Endodermal cell (in vitro differentiated cells): Measurements from ENCODE around the gene ADGRD1. TPM values are rescaled to one million over a fixed set of nuclear protein-coding genes. Genes with fewer than 3 reads are reported as not detected.
A peak's percentile ranks its signal among the peaks of the same experiment; 100 is the strongest.

ENCODE experiments used
- DNase-seq: peaks from one replicate; pipeline ENCODE4 v3.0.0-alpha.2; 2017
- H3K27ac ChIP-seq: 2 replicates; pipeline ENCODE4 v1.5.1; 2013; ENCODE audit warnings: mild to moderate bottlenecking, low read depth, low read length, moderate library complexity
- H3K27me3 ChIP-seq: 2 replicates; pipeline ENCODE4 v1.6.1; 2013; ENCODE audit warnings: mild to moderate bottlenecking, low read length, moderate library complexity; ENCODE audit not compliant: insufficient read depth, control insufficient read depth, poor library complexity, severe bottlenecking
- H3K36me3 ChIP-seq: 2 replicates; pipeline ENCODE4 v1.7.0; 2013; ENCODE audit warnings: mild to moderate bottlenecking, low read length, moderate library complexity; ENCODE audit not compliant: control insufficient read depth, insufficient read depth
- H3K4me1 ChIP-seq: one replicate; pipeline ENCODE4 v1.7.0; 2013; ENCODE audit warnings: low read length; ENCODE audit not compliant: control insufficient read depth, insufficient read depth
- H3K4me3 ChIP-seq: 2 replicates; pipeline ENCODE4 v1.5.1; 2013; ENCODE audit warnings: mild to moderate bottlenecking, low read length, moderate library complexity
- H3K9ac ChIP-seq: 2 replicates; pipeline ENCODE4 v1.6.1; 2013; ENCODE audit warnings: mild to moderate bottlenecking, low read length, moderate library complexity; ENCODE audit not compliant: poor library complexity, severe bottlenecking; ENCODE audit errors: extremely low read depth
- H3K9me3 ChIP-seq: 2 replicates; pipeline ENCODE4 v1.6.1; 2013; ENCODE audit warnings: mild to moderate bottlenecking, low read length, moderate library complexity; ENCODE audit not compliant: control insufficient read depth
- H3K27ac Mint-ChIP-seq: 2 replicates; pipeline ENCODE4 v1.8.0; 2020; ENCODE audit warnings: mixed read lengths
- H3K27me3 Mint-ChIP-seq: 2 replicates; pipeline ENCODE4 v1.8.0; 2021; ENCODE audit warnings: mild to moderate bottlenecking, mixed read lengths; ENCODE audit not compliant: insufficient read depth
- H3K36me3 Mint-ChIP-seq: 2 replicates; pipeline ENCODE4 v1.8.0; 2020; ENCODE audit warnings: low read depth, mixed read lengths
- H3K4me1 Mint-ChIP-seq: 2 replicates; pipeline ENCODE4 v1.8.0; 2020; ENCODE audit warnings: mixed read lengths
- H3K4me3 Mint-ChIP-seq: 2 replicates; pipeline ENCODE4 v1.8.0; 2020; ENCODE audit warnings: mild to moderate bottlenecking, moderate library complexity, mixed read lengths
- H3K9me3 Mint-ChIP-seq: 2 replicates; pipeline ENCODE4 v1.8.0; 2020; ENCODE audit warnings: mild to moderate bottlenecking, mixed read lengths
- WGBS, 2 experiments: methylation state at CpG; one replicate each; pipeline versions ENCODE4 v1.1.5 to v1.1.7; 2013; ENCODE audit warnings: missing lambda C conversion rate in 2 of 2, mixed read lengths in 1 of 2; ENCODE audit not compliant: insufficient coverage in 1 of 2, insufficient read length in 1 of 2; 5-methylcytosine and 5-hydroxymethylcytosine counted together
- total RNA-seq, 2 donors: library from RNA; stranded (reverse); fragmentation: NEBNext Ultra II Directional in 1 of 2; extraction: Animal tissue kit (Norgen Biotek cat#: 25700) in 1 of 2; gene quantifications; 2 replicates in 1 of 2; 3 replicates in 1 of 2; pipeline ENCODE4 v1.2.1, GENCODE V29; 2021
- TF ChIP-seq, protein P1 (sequence below): fragments of 200-600 bp; sonication (generic); conservative IDR thresholded peaks from 2 replicates; pipeline ENCODE4 v1.5.0; 2021; ENCODE audit warnings: antibody characterized with exemption, mild to moderate bottlenecking

ADGRD1 gene
- total RNA-seq, 2 donors from 2014 or later: 1.3 to 2.9 TPM

DNA sequence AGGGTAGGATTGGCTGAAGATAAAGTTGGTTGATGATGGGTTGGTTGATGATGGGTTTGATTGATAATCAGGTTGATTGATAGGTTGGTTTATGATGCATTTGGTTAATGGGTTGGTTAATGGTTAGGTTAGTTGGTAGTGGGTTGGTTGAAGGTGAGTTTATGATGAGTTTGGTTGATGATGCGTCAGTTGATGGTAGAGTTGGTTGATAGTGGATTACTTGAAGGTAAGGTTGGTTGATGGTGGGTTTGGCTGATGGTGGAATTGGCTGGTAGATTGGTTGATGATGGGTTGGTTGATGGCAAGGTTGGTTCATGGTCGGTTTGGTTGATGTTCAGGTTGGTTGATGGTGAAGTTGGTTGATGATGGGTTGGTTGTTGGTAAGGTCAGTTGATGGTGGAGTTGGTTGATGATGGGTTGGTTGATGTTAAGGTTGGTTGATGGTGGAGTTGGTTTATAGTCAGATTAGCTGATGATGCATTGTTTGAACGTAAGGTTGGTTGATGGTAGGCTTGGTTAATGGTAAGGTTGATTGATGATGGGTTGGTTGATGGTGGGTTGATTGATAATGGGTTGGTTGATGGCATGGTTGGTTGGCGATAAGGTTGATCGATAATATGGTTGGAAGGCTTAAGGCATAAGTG lies 146.4 kb downstream of the ADGRD1 start:
- DNase-seq: no peak
- H3K4me3 ChIP-seq: no peak overlapping the region
- no peak overlapping the region for H3K27ac Mint-ChIP-seq
- whole genome bisulfite sequencing, 2 experiments: 57 to 87% methylated on average over 1 to 5 of the region's 5 CpGs
- no peaks in the 10 kb centered on the region for H3K9me3 Mint-ChIP-seq
- no peaks in the 10 kb centered on the region for H3K36me3 ChIP-seq
- H3K4me1 Mint-ChIP-seq: no peaks in the 10 kb centered on the region
- no peak overlapping the region for H3K27ac ChIP-seq
- TF ChIP-seq, protein P1, sequence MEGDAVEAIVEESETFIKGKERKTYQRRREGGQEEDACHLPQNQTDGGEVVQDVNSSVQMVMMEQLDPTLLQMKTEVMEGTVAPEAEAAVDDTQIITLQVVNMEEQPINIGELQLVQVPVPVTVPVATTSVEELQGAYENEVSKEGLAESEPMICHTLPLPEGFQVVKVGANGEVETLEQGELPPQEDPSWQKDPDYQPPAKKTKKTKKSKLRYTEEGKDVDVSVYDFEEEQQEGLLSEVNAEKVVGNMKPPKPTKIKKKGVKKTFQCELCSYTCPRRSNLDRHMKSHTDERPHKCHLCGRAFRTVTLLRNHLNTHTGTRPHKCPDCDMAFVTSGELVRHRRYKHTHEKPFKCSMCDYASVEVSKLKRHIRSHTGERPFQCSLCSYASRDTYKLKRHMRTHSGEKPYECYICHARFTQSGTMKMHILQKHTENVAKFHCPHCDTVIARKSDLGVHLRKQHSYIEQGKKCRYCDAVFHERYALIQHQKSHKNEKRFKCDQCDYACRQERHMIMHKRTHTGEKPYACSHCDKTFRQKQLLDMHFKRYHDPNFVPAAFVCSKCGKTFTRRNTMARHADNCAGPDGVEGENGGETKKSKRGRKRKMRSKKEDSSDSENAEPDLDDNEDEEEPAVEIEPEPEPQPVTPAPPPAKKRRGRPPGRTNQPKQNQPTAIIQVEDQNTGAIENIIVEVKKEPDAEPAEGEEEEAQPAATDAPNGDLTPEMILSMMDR: no peak
- H3K4me1 ChIP-seq: no peaks in the 10 kb centered on the region
- H3K9me3 ChIP-seq: no peaks in the 10 kb centered on the region
- H3K36me3 Mint-ChIP-seq: no peaks in the 10 kb centered on the region
- no peaks in the 10 kb centered on the region for H3K27me3 ChIP-seq
- peaks cover 2% of the 10 kb centered on the region for H3K27me3 Mint-ChIP-seq
- H3K4me3 Mint-ChIP-seq: no peak overlapping the region
- no peak overlapping the region for H3K9ac ChIP-seq

DNA sequence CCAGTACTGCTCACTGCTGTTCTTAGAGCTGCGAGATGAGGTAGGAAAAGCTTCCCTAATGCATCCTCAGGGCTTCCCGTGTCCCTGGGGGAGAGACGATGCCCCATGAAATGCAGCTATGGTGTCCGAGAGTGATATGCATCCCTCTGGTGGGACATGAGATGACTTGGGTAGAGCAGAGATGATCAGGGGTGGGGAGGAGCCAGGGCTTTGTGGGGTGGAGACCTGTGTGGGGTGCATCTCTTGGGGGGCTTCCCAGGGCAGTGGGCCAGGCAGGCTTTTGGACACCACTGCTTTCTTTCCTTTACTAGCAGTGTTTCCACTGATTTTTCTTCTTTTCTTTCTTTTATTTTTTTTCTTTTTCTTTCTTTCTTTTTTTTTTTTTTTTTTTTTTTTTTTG lies 147.3 kb downstream of the ADGRD1 start:
- TF ChIP-seq, protein P1: no peak
- H3K4me1 Mint-ChIP-seq: no peaks in the 10 kb centered on the region
- no peaks in the 10 kb centered on the region for H3K36me3 ChIP-seq
- no peaks in the 10 kb centered on the region for H3K9me3 ChIP-seq
- H3K27ac Mint-ChIP-seq: no peak overlapping the region
- peaks cover 8% of the 10 kb centered on the region for H3K27me3 Mint-ChIP-seq
- no peaks in the 10 kb centered on the region for H3K36me3 Mint-ChIP-seq
- no peak overlapping the region for H3K4me3 Mint-ChIP-seq
- H3K4me1 ChIP-seq: no peaks in the 10 kb centered on the region
- no peaks in the 10 kb centered on the region for H3K9me3 Mint-ChIP-seq
- H3K9ac ChIP-seq: no peak overlapping the region
- DNase-seq: peak; percentile 11
- no peak overlapping the region for H3K27ac ChIP-seq
- WGBS, 2 experiments: 90 to 100% methylated on average over 2 to 4 of the region's 4 CpGs
- no peaks in the 10 kb centered on the region for H3K27me3 ChIP-seq
- H3K4me3 ChIP-seq: no peak overlapping the region

DNA sequence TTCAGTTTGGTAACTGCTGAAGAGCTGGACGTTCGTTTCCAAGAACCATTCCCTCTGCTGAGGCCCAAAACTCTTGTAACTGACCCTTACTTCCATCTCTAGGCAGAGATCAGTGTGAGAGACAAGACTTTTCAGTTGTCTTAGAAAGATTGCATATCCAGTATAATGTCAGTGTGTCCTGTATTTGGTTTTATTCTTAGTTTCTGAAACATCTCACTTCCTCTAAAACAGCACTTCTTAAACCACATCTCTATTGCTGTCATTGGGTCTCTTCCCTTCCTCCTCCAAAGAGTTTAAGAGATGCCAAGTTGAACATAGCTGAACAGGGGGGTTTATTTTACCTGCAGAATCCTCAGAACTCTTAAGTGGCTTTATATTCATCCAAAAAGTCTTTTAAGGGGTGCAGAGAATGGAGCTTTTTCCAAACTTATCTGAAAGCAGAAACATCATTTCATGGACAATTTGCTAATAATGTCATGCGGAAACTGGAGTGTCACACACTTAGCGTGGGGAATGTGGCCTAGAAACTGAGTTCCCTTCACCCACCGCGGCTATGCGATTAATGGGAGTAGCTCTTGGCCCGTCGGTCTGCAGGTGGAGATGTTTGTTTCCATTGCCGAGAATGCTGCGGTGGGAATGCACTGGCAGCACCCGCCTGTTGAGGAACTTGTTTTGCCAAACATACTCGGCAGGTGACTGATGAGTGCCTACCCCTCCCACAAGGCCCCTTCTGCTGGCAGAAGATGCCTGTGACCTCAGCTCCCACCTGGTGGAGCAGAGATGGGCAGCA lies 148.2 kb downstream of the ADGRD1 start:
- Mint-ChIP-seq H3K4me1 (no peaks in the 10 kb centered on the region), H3K4me3 (no peak overlapping the region), H3K36me3 (no peaks in the 10 kb centered on the region), H3K27me3 (peaks cover 15% of the 10 kb centered on the region), H3K9me3 (no peaks in the 10 kb centered on the region), H3K27ac (no peak overlapping the region)
- Histone ChIP-seq H3K4me3 (no peak overlapping the region), H3K9ac (no peak overlapping the region), H3K36me3 (no peaks in the 10 kb centered on the region), H3K9me3 (no peaks in the 10 kb centered on the region), H3K27ac (no peak overlapping the region), H3K27me3 (no peaks in the 10 kb centered on the region), H3K4me1 (no peaks in the 10 kb centered on the region)
- no peak for DNase-seq
- TF ChIP-seq, protein P1: no peak
- WGBS, 2 experiments: 89 to 91% methylated on average over 10 to 13 of the region's 13 CpGs
